Measurements from ENCODE around the gene NLRC5.

The NLRC5 gene

GRCh38 chr16:57024894-57025680, 35.7 kb downstream of the NLRC5 start:
- 94% methylated on average over 19 of the region's 19 CpGs for WGBS
- no peak overlapping the region for H3K9ac ChIP-seq (ENCODE audit: low read length)

DNA sequence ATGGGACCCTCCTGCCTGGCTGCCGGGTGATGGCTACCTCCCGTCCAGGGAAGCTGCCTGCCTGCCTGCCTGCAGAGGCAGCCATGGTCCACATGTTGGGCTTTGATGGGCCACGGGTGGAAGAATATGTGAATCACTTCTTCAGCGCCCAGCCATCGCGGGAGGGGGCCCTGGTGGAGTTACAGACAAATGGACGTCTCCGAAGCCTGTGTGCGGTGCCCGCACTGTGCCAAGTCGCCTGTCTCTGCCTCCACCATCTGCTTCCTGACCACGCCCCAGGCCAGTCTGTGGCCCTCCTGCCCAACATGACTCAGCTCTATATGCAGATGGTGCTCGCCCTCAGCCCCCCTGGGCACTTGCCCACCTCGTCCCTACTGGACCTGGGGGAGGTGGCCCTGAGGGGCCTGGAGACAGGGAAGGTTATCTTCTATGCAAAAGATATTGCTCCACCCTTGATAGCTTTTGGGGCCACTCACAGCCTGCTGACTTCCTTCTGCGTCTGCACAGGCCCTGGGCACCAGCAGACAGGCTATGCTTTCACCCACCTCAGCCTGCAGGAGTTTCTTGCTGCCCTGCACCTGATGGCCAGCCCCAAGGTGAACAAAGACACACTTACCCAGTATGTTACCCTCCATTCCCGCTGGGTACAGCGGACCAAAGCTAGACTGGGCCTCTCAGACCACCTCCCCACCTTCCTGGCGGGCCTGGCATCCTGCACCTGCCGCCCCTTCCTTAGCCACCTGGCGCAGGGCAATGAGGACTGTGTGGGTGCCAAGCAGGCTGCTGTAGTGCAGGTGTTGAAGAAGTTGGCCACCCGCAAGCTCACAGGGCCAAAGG, 36.8 kb downstream of the NLRC5 start:
- no peak overlapping the region for H2BK15ac ChIP-seq (ENCODE audit: low read depth, poor library complexity, severe bottlenecking)
- no peak overlapping the region for H3K27ac ChIP-seq (ENCODE audit: low read length, poor library complexity, severe bottlenecking)
- H3K79me1 ChIP-seq (replicated peaks; ENCODE audit: low read length, poor library complexity, severe bottlenecking): no peaks in the 10 kb centered on the region
- H3K27me3 ChIP-seq (ENCODE audit: control insufficient read depth in 1 of 2, insufficient read depth in 1 of 2, low read length in 2 of 2): no peaks in the 10 kb centered on the region
- 93% methylated on average over 15 of the region's 21 CpGs for WGBS
- H3K4ac ChIP-seq (ENCODE audit: low read depth in 1 of 2, low read length in 2 of 2): no peak overlapping the region
- no peaks in the 10 kb centered on the region for H3K9me3 ChIP-seq (ENCODE audit: control insufficient read depth, low read length)
- no peak overlapping the region for H3K9ac ChIP-seq (ENCODE audit: low read length)
- DNase-seq: no peak
- no peak overlapping the region for H2BK5ac ChIP-seq (ENCODE audit: low read depth, low read length, poor library complexity, severe bottlenecking)
- H3K4me1 ChIP-seq (ENCODE audit: control insufficient read depth, insufficient read depth, low read depth, low read length): peaks cover 6% of the 10 kb centered on the region
- H4K91ac ChIP-seq (ENCODE audit: low read length): no peak overlapping the region
- no peak overlapping the region for H2AK5ac ChIP-seq (ENCODE audit: low read length, severe bottlenecking)
- H3K4me2 ChIP-seq (ENCODE audit: low read length, poor library complexity, severe bottlenecking): no peak overlapping the region
- H2AFZ ChIP-seq (ENCODE audit: low read depth, low read length): no peak overlapping the region
- H3K23ac ChIP-seq (ENCODE audit: low read length in 2 of 2): no peak overlapping the region
- no peak overlapping the region for H4K8ac ChIP-seq (ENCODE audit: low read length)
- H3K18ac ChIP-seq (ENCODE audit: low read depth in 1 of 2, low read length in 2 of 2): no peak overlapping the region
- no peak overlapping the region for H2BK120ac ChIP-seq (ENCODE audit: low read depth, low read length)
- no peak overlapping the region for H2BK12ac ChIP-seq (ENCODE audit: low read length in 2 of 2)
- no peak overlapping the region for H3K14ac ChIP-seq (ENCODE audit: low read length in 2 of 2)
- no peak overlapping the region for H3K4me3 ChIP-seq (ENCODE audit: insufficient read depth in 1 of 2, low read depth in 1 of 2, low read length in 2 of 2)
- peaks cover 21 to 99% of the 10 kb centered on the region in 2 experiments for H3K36me3 ChIP-seq (ENCODE audit: control insufficient read depth in 1 of 2, insufficient read depth in 2 of 2, low read depth in 1 of 2, low read length in 2 of 2)

More at GRCh38 chr16:57024894-57025680, 35.7 kb downstream of the NLRC5 start:
- no peak overlapping the region for H2BK120ac ChIP-seq (ENCODE audit: low read depth, low read length)
- H2AK5ac ChIP-seq (ENCODE audit: low read length, severe bottlenecking): no peak overlapping the region
- no peak overlapping the region for H2BK15ac ChIP-seq (ENCODE audit: low read depth, poor library complexity, severe bottlenecking)
- no peak overlapping the region for H3K18ac ChIP-seq (ENCODE audit: low read depth in 1 of 2, low read length in 2 of 2)
- H3K36me3 ChIP-seq (ENCODE audit: control insufficient read depth in 1 of 2, insufficient read depth in 2 of 2, low read depth in 1 of 2, low read length in 2 of 2): peaks cover 27 to 98% of the 10 kb centered on the region in 2 experiments
- H3K4ac ChIP-seq (ENCODE audit: low read depth in 1 of 2, low read length in 2 of 2): no peak overlapping the region
- H3K14ac ChIP-seq (ENCODE audit: low read length in 2 of 2): no peak overlapping the region
- no peak overlapping the region for H2AFZ ChIP-seq (ENCODE audit: low read depth, low read length)
- no peaks in the 10 kb centered on the region for H3K9me3 ChIP-seq (ENCODE audit: control insufficient read depth, low read length)
- H3K4me1 ChIP-seq (ENCODE audit: control insufficient read depth, insufficient read depth, low read depth, low read length): peaks cover 6% of the 10 kb centered on the region
- H3K4me2 ChIP-seq (ENCODE audit: low read length, poor library complexity, severe bottlenecking): no peak overlapping the region
- H3K27me3 ChIP-seq (ENCODE audit: control insufficient read depth in 1 of 2, insufficient read depth in 1 of 2, low read length in 2 of 2): no peaks in the 10 kb centered on the region
- no peak overlapping the region for H3K23ac ChIP-seq (ENCODE audit: low read length in 2 of 2)
- H2BK5ac ChIP-seq (ENCODE audit: low read depth, low read length, poor library complexity, severe bottlenecking): no peak overlapping the region
- no peak for DNase-seq
- H4K8ac ChIP-seq (ENCODE audit: low read length): no peak overlapping the region
- H3K79me1 ChIP-seq (replicated peaks; ENCODE audit: low read length, poor library complexity, severe bottlenecking): no peaks in the 10 kb centered on the region
- no peak overlapping the region for H2BK12ac ChIP-seq (ENCODE audit: low read length in 2 of 2)
- no peak overlapping the region for H4K91ac ChIP-seq (ENCODE audit: low read length)
- no peak overlapping the region for H3K4me3 ChIP-seq (ENCODE audit: insufficient read depth in 1 of 2, low read depth in 1 of 2, low read length in 2 of 2)
- no peak overlapping the region for H3K27ac ChIP-seq (ENCODE audit: low read length, poor library complexity, severe bottlenecking)

GRCh38 chr16:57026778-57027062, 37.4 kb downstream of the NLRC5 start:
- Histone ChIP-seq H3K27me3 (ENCODE audit: control insufficient read depth in 1 of 2, insufficient read depth in 1 of 2, low read length in 2 of 2) (no peaks in the 10 kb centered on the region), H2BK5ac (ENCODE audit: low read depth, low read length, poor library complexity, severe bottlenecking) (no peak overlapping the region), H4K8ac (ENCODE audit: low read length) (no peak overlapping the region), H3K79me1 (replicated peaks; ENCODE audit: low read length, poor library complexity, severe bottlenecking) (no peaks in the 10 kb centered on the region), H3K4me2 (ENCODE audit: low read length, poor library complexity, severe bottlenecking) (no peak overlapping the region), H3K4me3 (ENCODE audit: insufficient read depth in 1 of 2, low read depth in 1 of 2, low read length in 2 of 2) (no peak overlapping the region), H3K9me3 (ENCODE audit: control insufficient read depth, low read length) (no peaks in the 10 kb centered on the region), H2AFZ (ENCODE audit: low read depth, low read length) (no peak overlapping the region), H3K4ac (ENCODE audit: low read depth in 1 of 2, low read length in 2 of 2) (no peak overlapping the region), H2BK120ac (ENCODE audit: low read depth, low read length) (no peak overlapping the region), H3K27ac (ENCODE audit: low read length, poor library complexity, severe bottlenecking) (no peak overlapping the region), H3K9ac (ENCODE audit: low read length) (no peak overlapping the region), H3K18ac (ENCODE audit: low read depth in 1 of 2, low read length in 2 of 2) (no peak overlapping the region), H2BK12ac (ENCODE audit: low read length in 2 of 2) (no peak overlapping the region), H3K36me3 (ENCODE audit: control insufficient read depth in 1 of 2, insufficient read depth in 2 of 2, low read depth in 1 of 2, low read length in 2 of 2) (peaks cover 18 to 99% of the 10 kb centered on the region in 2 experiments), H2AK5ac (ENCODE audit: low read length, severe bottlenecking) (no peak overlapping the region), H3K14ac (ENCODE audit: low read length in 2 of 2) (no peak overlapping the region), H4K91ac (ENCODE audit: low read length) (no peak overlapping the region), H3K4me1 (ENCODE audit: control insufficient read depth, insufficient read depth, low read depth, low read length) (peaks cover 6% of the 10 kb centered on the region), H3K23ac (ENCODE audit: low read length in 2 of 2) (no peak overlapping the region), H2BK15ac (ENCODE audit: low read depth, poor library complexity, severe bottlenecking) (no peak overlapping the region)
- no peak for DNase-seq
- 100% methylated on average over 2 of the region's 3 CpGs for WGBS

DNA sequence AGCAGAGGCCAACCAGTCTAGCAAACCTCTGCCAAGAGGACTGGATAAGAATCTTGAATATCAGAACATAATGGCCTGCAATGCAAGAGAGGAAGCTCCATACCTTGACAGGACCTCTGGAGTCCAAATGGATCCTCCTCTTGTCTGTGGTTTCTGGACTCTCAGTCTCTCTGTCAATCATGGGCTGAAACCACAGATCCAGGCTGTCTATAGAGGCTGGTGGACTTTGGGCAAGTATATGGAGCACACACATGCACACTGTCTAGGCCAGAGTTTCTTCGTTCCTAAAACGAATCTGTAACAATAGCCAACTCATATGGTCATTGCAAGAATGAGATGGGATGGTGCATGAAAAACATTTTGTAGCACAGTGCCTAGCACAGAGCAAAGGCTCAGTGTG, 37.7 kb downstream of the NLRC5 start:
- H3K36me3 ChIP-seq (ENCODE audit: control insufficient read depth in 1 of 2, insufficient read depth in 2 of 2, low read depth in 1 of 2, low read length in 2 of 2): peaks cover 15 to 99% of the 10 kb centered on the region in 2 experiments

More for the DNA sequence above, 37.7 kb downstream of the NLRC5 start:
- no peak overlapping the region for H3K18ac ChIP-seq (ENCODE audit: low read depth in 1 of 2, low read length in 2 of 2)
- no peak for DNase-seq
- 93% methylated on average over 2 of the region's 2 CpGs for WGBS
- no peak overlapping the region for H2AK5ac ChIP-seq (ENCODE audit: low read length, severe bottlenecking)
- H3K4ac ChIP-seq (ENCODE audit: low read depth in 1 of 2, low read length in 2 of 2): no peak overlapping the region
- H4K8ac ChIP-seq (ENCODE audit: low read length): no peak overlapping the region
- H3K14ac ChIP-seq (ENCODE audit: low read length in 2 of 2): no peak overlapping the region
- no peaks in the 10 kb centered on the region for H3K27me3 ChIP-seq (ENCODE audit: control insufficient read depth in 1 of 2, insufficient read depth in 1 of 2, low read length in 2 of 2)
- H3K23ac ChIP-seq (ENCODE audit: low read length in 2 of 2): no peak overlapping the region
- no peak overlapping the region for H2BK15ac ChIP-seq (ENCODE audit: low read depth, poor library complexity, severe bottlenecking)
- H2BK5ac ChIP-seq (ENCODE audit: low read depth, low read length, poor library complexity, severe bottlenecking): no peak overlapping the region
- no peak overlapping the region for H3K27ac ChIP-seq (ENCODE audit: low read length, poor library complexity, severe bottlenecking)
- no peak overlapping the region for H2BK12ac ChIP-seq (ENCODE audit: low read length in 2 of 2)
- H3K4me2 ChIP-seq (ENCODE audit: low read length, poor library complexity, severe bottlenecking): no peak overlapping the region
- H3K79me1 ChIP-seq (replicated peaks; ENCODE audit: low read length, poor library complexity, severe bottlenecking): no peaks in the 10 kb centered on the region
- peaks cover 6% of the 10 kb centered on the region for H3K4me1 ChIP-seq (ENCODE audit: control insufficient read depth, insufficient read depth, low read depth, low read length)
- no peak overlapping the region for H2BK120ac ChIP-seq (ENCODE audit: low read depth, low read length)
- H2AFZ ChIP-seq (ENCODE audit: low read depth, low read length): no peak overlapping the region
- H3K4me3 ChIP-seq (ENCODE audit: insufficient read depth in 1 of 2, low read depth in 1 of 2, low read length in 2 of 2): no peak overlapping the region
- no peaks in the 10 kb centered on the region for H3K9me3 ChIP-seq (ENCODE audit: control insufficient read depth, low read length)
- H3K9ac ChIP-seq (ENCODE audit: low read length): no peak overlapping the region
- H4K91ac ChIP-seq (ENCODE audit: low read length): no peak overlapping the region
